ENCODE data around the gene NPTX2.

DNA sequence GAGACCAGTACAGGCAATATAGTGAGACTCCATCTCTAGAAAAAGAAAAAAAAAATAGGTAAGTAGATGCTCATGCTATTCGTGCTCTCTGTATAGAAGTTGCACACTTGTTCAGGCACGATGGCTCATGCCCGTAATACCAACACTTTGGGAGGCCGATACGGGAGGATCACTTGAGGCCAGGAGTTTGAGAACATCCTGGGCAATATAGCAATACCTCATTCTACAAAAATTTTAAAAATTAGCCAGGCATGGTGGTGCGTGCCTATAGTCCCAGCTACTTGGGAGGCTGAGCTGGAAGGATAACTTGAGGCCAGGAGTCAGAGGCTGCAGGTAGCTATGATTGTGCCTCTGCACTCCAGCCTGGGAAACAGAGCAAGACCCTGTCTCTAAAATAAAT lies 17.2 kb upstream of the NPTX2 start:
- TF ChIP-seq, protein P1, sequence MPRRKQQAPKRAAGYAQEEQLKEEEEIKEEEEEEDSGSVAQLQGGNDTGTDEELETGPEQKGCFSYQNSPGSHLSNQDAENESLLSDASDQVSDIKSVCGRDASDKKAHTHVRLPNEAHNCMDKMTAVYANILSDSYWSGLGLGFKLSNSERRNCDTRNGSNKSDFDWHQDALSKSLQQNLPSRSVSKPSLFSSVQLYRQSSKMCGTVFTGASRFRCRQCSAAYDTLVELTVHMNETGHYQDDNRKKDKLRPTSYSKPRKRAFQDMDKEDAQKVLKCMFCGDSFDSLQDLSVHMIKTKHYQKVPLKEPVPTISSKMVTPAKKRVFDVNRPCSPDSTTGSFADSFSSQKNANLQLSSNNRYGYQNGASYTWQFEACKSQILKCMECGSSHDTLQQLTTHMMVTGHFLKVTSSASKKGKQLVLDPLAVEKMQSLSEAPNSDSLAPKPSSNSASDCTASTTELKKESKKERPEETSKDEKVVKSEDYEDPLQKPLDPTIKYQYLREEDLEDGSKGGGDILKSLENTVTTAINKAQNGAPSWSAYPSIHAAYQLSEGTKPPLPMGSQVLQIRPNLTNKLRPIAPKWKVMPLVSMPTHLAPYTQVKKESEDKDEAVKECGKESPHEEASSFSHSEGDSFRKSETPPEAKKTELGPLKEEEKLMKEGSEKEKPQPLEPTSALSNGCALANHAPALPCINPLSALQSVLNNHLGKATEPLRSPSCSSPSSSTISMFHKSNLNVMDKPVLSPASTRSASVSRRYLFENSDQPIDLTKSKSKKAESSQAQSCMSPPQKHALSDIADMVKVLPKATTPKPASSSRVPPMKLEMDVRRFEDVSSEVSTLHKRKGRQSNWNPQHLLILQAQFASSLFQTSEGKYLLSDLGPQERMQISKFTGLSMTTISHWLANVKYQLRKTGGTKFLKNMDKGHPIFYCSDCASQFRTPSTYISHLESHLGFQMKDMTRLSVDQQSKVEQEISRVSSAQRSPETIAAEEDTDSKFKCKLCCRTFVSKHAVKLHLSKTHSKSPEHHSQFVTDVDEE (CRISPR knock-in tag; IDR thresholded peaks at IDR 0.05): no peak
- no peak for TF ChIP-seq PPARA (CRISPR knock-in tag; IDR thresholded peaks at IDR 0.05; ENCODE audit: borderline replicate concordance)
- TF ChIP-seq ZFP30 (CRISPR knock-in tag; IDR thresholded peaks at IDR 0.05): no peak
- TF ChIP-seq ARNTL (CRISPR knock-in tag; IDR thresholded peaks at IDR 0.05; ENCODE audit: borderline replicate concordance, low read depth): no peak
- TF ChIP-seq, protein P2, sequence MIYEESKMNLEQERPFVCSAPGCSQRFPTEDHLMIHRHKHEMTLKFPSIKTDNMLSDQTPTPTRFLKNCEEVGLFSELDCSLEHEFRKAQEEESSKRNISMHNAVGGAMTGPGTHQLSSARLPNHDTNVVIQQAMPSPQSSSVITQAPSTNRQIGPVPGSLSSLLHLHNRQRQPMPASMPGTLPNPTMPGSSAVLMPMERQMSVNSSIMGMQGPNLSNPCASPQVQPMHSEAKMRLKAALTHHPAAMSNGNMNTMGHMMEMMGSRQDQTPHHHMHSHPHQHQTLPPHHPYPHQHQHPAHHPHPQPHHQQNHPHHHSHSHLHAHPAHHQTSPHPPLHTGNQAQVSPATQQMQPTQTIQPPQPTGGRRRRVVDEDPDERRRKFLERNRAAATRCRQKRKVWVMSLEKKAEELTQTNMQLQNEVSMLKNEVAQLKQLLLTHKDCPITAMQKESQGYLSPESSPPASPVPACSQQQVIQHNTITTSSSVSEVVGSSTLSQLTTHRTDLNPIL (CRISPR knock-in tag; IDR thresholded peaks at IDR 0.05; ENCODE audit: low read depth): no peak
- no peak for TF ChIP-seq TCF4 (CRISPR knock-in tag; IDR thresholded peaks at IDR 0.05; ENCODE audit: borderline replicate concordance)
- TF ChIP-seq, protein P3, sequence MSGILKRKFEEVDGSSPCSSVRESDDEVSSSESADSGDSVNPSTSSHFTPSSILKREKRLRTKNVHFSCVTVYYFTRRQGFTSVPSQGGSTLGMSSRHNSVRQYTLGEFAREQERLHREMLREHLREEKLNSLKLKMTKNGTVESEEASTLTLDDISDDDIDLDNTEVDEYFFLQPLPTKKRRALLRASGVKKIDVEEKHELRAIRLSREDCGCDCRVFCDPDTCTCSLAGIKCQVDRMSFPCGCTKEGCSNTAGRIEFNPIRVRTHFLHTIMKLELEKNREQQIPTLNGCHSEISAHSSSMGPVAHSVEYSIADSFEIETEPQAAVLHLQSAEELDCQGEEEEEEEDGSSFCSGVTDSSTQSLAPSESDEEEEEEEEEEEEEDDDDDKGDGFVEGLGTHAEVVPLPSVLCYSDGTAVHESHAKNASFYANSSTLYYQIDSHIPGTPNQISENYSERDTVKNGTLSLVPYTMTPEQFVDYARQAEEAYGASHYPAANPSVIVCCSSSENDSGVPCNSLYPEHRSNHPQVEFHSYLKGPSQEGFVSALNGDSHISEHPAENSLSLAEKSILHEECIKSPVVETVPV (CRISPR knock-in tag; IDR thresholded peaks at IDR 0.05): no peak
- TF ChIP-seq RARB (CRISPR knock-in tag; IDR thresholded peaks at IDR 0.05): no peak
- TF ChIP-seq, protein P4, sequence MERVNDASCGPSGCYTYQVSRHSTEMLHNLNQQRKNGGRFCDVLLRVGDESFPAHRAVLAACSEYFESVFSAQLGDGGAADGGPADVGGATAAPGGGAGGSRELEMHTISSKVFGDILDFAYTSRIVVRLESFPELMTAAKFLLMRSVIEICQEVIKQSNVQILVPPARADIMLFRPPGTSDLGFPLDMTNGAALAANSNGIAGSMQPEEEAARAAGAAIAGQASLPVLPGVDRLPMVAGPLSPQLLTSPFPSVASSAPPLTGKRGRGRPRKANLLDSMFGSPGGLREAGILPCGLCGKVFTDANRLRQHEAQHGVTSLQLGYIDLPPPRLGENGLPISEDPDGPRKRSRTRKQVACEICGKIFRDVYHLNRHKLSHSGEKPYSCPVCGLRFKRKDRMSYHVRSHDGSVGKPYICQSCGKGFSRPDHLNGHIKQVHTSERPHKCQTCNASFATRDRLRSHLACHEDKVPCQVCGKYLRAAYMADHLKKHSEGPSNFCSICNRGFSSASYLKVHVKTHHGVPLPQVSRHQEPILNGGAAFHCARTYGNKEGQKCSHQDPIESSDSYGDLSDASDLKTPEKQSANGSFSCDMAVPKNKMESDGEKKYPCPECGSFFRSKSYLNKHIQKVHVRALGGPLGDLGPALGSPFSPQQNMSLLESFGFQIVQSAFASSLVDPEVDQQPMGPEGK (CRISPR knock-in tag; IDR thresholded peaks at IDR 0.05; ENCODE audit: borderline replicate concordance): no peak
- TF ChIP-seq CSDC2 (CRISPR knock-in tag; IDR thresholded peaks at IDR 0.05): no peak
- TF ChIP-seq BACH2 (CRISPR knock-in tag; IDR thresholded peaks at IDR 0.05; ENCODE audit: borderline replicate concordance): no peak
- no peak for TF ChIP-seq ZFP3 (CRISPR knock-in tag; IDR thresholded peaks at IDR 0.05)
- no peak for TF ChIP-seq ZNF70 (CRISPR knock-in tag; IDR thresholded peaks at IDR 0.05)

Measured in SK-N-SH treated with all-trans-retinoic acid at 6 μM for 48 hours (cell line).